NCI-H345 treated with DMSO at 0.1 percent for 48 hours (cell line): ENCODE measurements around the gene PIM3.
A peak's percentile ranks its signal among the peaks of the same experiment; 100 is the strongest.

Experiments used
- DNase-seq: peaks from one replicate; lab custom pipeline; 2025; ENCODE audit not compliant: unreplicated experiment; lab: John Stamatoyannopoulos, UW

PIM3 gene

DNA sequence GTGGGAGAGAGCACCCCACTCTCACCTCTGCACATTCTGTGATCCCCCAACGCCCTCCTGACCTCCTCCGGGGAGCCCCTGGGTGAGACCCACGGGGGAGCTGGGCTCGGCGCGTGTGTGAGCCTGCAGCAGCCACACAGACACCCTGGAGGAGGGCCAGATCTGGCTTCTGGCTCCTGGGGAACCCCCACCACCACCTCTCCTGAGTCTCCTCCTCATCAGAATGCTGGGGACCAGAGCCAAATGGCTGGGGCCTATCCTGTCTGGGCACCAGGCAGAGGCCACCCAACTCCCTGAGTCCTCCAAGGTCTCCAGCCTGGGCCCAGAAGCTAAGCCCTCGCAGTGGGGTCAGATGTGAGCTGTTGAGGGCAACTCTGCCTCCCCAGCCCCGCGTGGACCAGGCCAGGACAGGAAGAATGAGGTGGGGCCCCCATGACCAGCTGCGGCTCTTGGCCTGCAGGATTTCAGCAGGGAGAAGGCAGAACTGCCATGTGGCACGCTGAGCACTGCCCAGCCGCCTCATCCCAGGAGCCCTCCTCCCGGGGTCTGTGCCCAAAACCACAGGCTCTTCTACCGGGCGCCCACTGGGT lies 5.5 kb upstream of the PIM3 start:
- DNase-seq = no peak

DNA sequence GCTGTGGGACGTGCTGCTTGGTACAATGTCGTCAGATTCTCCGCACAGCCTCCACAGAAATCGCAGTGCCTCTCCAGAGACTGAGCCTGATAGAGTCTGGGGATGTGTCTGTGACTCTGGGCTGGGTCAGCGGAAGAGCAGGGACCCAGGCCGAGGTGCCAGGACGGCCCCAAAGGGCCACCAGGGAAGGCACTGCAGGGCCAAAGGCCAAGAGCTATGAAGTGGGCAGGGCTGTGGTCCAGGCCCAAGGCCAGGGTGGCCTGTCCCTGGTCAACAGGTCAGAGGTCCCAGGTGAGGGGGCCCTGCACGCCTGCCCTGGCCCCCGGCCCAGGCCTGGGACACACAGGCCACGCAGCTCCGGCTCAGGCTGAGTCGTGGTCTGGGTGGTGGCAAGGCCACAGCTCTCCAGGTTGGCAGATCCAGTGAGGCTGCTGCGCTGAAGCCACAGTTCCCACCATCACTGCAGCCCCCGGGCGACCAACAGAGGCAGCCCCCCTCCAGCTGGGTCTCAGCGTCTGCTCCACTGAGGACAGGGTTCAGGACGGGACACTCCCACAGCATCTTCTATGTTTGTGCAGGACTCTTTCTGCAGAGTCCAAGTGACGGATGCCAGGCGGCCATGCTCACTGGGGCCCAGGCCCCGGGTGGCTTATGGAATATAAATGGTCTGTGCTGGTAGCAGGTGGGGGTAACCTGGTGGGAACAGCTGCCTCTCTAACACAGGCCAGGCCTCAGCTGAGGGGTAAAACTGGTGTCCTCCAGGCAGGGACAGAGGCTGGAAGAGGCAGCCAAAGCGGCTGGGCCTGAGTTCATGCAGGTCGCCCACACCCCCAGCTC lies 4.8 kb upstream of the PIM3 start:
- DNase-seq = no peak

DNA sequence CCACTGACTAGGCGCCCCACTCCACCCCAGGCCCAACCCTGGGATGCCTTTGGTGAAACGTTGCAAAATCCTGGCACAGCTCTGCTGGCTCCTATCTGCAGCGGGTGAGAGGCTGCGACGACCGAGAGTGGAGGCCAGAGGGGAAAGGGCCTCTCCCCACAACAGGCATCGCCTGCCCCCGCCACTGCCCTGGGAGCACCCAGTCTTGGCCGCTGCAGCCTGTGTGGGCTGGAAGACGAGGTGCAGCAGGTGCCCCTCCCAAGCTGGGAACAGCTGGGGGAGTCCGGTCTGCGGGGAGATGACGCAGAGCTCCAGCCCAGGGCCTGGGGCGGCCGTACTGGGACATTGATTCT lies 4.2 kb upstream of the PIM3 start:
- no peak for DNase-seq

DNA sequence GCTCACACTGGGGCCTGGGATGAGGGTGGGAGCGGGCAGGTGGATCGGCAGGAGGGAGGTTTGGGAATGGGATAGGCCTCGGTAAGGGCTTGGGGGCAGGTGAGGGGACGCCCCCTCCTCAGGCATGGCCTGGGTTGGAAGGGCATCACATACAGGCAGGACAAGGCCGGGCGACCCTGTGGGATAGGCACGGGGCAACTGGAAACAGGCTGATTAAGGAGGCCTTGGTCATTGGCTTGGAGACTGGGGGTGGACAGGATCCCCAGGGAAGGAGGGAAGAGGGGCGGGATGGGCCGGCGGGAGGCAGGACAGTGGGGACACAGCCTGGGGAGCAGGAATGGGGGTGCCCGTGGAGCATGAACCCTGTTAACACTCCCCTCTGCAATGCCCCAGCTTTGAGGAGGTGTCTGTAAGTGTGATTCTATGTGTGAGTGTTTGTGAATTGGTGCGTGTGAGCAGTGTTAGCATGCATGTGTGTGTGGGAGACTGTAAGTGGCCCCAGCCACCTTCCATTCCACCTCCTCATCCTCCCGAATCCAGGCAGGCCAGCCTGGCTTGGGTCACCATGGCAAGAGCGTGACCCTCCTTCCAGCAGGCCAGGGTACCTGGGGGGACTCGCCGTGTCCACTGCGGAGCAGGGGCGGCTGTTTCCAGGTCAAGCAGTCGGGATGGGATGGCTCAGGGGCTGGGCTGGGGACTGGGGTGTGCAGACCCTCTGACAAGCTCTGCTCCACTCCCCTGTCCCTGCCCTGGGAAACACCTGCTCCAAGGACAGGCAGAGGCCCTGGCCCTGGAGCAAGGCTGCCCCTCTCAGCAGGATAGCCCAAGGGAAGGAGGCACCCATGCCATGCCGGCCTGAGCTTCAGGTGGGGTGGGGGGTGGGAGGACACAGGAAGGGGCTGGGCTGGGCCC lies 3.4 kb upstream of the PIM3 start:
- no peak for DNase-seq

DNA sequence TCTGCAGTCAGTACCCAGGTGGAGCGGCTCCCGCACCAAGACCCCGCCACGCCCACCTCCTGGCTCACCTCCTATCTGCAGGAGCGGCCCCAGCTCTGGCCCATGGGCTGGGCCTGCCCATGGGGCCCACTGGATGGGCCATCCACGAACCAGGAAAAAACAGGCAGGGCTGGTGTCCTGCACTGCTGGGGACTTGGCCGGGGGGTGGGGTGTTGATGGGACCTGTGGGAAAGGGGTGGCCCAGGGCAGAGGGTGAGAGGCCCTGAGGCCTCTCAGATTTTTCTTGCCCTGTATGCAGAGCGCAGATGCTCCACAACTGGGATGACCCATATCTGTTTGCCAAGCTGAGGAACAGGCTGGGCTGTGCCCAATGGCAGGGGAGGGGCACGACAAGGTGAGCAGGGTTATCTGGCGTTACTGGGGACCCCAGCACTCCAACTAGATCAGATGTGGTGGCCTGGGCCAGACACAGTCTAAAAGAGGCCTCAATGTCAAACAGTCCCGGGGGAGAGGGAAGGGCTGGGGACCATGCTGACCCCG lies 2.7 kb upstream of the PIM3 start:
- DNase-seq = no peak

DNA sequence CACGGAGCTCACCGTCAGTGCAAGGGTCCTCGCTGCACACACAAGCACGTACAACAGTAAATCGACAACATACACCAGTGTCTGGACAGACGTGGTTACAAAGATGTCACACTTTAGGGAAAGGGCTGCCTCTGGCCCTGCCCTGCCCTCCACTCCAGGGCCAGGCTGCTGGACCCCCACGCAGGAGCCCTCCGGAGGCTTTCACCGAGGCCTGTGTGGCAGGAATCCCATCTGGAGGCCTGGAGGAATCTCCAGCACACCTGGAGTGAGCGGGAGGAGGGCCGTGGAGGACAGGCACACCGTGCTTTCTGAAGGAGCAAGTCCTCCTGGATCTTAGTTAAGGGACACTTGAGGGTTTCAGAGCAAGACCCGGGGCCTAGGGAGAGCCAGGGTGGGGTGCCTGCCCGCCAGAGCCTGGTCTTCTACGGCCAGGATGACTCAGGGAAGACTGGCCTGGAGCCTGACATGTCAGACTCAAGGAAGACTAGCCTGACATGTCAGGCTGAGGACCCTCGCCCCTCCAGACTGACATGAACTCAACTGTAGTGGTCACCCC lies 2.1 kb upstream of the PIM3 start:
- no peak for DNase-seq

DNA sequence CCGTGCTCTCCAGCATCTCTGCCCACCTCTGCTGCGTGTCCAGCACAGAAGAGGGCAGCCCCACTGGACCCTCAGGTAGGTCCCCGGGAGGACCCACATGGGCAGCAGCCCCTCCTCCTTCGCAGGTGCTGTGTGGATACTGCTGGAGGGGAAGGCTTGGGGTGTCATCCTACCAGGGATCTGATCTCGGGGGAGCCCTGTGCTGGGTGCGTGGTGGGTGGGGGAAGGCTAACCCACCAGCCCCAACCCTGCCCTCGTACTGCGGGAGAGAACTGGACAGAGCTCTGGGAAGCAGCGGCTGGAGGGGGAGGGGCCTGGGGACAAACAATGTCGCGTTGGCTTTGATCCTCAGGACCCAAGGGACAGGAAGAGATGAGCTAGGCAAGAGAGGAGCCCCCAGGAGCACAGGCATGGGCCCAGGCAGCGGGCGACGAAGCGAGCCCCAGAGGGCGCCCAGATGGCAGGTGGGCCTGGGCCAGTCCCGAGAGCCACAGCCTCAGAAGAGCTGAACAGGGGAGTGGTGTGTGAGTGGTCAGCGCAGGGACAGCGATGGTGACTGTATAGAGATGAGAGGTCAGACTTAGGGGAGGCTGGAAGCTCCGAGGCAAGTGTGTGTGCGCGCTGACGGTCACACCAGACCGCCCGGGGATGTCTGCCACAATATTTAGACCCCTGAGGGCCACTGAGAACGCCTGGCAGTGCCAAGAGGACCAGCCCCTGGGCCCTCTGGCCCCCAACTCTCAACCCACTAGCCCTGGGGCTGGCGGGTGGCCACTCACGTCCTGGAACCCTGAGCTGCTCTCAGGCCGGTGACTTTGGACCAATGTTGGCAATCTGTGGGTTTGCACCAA lies 1.4 kb upstream of the PIM3 start:
- no peak for DNase-seq

DNA sequence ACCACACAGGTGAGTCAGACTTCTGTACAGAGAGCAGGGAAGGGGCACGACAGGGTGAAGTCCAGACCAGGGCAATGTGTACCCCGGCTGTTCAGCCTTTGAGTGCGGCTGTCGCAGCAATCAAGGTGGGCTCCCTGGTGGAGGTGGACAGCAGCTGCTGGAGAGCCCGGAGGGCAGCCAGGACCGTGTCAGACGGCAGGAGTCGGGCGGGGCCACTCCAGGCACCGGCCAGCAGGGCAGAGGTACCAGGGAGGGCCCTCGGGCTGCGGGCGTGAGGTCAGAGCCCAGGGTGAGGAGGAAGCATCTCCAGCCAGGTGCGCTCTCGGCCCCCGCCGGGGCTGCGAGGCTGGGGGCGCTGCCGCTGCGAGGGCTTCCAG lies 802 bp upstream of the PIM3 start:
- no peak for DNase-seq

DNA sequence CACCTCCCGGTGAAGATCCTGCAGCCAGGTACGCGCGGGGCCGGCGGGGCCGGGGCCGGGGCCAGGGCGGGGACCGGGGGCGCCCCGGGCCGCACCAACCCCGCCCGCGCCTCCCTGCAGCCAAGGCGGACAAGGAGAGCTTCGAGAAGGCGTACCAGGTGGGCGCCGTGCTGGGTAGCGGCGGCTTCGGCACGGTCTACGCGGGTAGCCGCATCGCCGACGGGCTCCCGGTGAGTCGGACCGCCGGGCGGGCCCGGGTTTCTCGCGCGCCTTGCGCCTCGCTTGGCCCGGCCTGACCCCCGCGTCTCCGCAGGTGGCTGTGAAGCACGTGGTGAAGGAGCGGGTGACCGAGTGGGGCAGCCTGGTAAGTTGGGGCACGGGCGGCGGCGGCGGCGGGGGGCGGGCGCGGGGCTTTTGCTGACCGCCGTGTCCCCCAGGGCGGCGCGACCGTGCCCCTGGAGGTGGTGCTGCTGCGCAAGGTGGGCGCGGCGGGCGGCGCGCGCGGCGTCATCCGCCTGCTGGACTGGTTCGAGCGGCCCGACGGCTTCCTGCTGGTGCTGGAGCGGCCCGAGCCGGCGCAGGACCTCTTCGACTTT lies 531 bp downstream of the PIM3 start:
- no peak for DNase-seq

DNA sequence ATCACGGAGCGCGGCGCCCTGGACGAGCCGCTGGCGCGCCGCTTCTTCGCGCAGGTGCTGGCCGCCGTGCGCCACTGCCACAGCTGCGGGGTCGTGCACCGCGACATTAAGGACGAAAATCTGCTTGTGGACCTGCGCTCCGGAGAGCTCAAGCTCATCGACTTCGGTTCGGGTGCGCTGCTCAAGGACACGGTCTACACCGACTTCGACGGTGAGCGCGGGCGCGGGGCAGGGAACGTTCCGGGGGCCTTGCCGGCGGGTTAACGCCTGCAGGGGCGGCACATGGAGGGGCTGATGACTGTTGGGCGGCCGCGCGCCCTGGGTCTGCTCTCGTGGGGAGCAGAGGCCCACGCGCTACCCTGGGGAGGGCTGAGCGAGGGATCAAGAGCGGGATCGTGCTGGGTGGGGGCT lies 1.0 kb downstream of the PIM3 start:
- no peak for DNase-seq

DNA sequence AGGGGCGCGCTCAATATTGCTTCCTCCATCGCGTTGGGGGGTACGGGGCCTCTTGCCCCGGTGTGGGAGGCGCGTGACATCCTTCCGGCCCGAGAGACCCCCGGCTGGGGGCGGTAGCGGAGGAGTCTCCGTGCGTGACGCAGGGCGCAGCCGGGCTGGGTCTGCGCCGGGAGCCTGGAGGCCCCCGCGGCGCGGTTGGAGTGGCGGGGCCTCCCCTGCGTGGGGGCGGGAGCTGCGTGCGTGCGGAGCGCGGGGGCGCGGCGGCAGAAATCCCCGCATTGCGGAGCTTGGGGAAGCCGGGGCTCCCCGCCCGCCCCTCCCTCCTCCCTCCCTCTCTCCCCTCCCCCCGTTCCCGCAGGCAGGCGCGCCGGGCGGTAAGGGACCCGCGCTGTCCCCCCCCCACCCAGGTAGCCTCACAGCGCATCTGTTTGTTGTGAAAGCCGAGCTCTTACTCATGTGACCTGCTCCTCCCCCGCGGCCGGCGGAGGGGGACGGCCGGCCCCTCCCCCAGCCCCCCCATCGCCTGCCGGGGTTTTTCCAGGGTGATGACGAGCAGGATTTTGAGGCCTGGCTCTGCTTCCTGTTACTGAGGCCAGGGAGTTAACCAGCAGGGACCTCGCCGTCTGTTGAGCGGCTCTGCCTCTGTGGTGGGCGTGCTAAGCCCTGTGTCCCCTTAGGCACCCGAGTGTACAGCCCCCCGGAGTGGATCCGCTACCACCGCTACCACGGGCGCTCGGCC lies 1.6 kb downstream of the PIM3 start:
- peak; percentile 14 for DNase-seq

DNA sequence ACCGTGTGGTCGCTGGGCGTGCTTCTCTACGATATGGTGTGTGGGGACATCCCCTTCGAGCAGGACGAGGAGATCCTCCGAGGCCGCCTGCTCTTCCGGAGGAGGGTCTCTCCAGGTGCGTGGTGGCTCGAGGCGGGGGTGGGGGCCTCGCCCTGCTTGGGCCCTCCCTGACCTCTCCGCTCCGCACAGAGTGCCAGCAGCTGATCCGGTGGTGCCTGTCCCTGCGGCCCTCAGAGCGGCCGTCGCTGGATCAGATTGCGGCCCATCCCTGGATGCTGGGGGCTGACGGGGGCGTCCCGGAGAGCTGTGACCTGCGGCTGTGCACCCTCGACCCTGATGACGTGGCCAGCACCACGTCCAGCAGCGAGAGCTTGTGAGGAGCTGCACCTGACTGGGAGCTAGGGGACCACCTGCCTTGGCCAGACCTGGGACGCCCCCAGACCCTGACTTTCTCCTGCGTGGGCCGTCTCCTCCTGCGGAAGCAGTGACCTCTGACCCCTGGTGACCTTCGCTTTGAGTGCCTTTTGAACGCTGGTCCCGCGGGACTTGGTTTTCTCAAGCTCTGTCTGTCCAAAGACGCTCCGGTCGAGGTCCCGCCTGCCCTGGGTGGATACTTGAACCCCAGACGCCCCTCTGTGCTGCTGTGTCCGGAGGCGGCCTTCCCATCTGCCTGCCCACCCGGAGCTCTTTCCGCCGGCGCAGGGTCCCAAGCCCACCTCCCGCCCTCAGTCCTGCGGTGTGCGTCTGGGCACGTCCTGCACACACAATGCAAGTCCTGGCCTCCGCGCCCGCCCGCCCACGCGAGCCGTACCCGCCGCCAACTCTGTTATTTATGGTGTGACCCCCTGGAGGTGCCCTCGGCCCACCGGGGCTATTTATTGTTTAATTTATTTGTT lies 2.4 kb downstream of the PIM3 start:
- no peak for DNase-seq

DNA sequence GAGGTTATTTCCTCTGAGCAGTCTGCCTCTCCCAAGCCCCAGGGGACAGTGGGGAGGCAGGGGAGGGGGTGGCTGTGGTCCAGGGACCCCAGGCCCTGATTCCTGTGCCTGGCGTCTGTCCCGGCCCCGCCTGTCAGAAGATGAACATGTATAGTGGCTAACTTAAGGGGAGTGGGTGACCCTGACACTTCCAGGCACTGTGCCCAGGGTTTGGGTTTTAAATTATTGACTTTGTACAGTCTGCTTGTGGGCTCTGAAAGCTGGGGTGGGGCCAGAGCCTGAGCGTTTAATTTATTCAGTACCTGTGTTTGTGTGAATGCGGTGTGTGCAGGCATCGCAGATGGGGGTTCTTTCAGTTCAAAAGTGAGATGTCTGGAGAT lies 3.1 kb downstream of the PIM3 start:
- no peak for DNase-seq

DNA sequence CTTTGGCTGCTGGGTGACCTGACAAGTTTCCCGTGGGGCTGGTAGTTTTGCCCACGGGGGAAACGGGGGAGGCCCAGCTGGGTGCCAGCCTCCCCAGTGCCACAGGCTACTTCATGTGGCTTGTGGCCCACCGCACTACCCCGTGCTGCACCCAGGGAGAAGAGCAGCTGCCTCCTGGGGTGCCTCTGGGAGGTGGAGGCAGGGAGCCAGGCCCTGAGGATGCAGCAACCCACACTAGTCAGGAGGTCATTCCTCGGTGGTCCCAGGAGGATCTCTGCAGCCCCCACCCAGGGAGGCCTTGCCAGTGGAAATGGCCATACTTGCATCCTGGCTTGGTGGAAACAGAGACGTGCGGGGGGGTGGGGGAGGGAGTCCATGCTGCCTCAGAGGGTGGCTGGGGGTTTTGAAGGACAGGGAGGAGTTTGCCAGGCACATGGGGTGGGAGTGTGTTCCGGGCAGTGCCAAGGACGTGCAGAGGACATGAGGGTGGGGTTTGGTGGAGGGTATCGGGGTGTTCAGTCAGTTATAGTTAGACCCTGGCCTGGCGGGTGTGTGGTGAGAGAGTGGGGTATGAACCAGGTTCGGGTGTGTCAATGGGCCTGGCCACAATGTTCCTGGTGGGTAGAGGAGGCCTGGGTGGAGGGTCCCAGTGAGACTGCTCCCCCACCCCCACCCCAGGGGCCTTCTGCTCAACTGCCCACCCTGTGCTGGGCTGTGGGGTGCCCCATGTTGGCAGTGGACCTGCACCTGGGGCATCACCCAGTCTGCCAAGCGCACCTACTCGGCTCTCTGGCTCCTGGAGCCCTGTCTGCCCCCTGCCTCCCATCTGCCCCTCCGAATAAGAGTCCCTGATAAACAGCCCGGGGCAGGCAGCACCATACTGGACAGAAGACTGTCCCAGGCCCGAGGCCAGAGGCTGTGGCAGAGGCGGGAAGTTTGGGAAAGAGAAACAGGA lies 3.8 kb downstream of the PIM3 start:
- no peak for DNase-seq

DNA sequence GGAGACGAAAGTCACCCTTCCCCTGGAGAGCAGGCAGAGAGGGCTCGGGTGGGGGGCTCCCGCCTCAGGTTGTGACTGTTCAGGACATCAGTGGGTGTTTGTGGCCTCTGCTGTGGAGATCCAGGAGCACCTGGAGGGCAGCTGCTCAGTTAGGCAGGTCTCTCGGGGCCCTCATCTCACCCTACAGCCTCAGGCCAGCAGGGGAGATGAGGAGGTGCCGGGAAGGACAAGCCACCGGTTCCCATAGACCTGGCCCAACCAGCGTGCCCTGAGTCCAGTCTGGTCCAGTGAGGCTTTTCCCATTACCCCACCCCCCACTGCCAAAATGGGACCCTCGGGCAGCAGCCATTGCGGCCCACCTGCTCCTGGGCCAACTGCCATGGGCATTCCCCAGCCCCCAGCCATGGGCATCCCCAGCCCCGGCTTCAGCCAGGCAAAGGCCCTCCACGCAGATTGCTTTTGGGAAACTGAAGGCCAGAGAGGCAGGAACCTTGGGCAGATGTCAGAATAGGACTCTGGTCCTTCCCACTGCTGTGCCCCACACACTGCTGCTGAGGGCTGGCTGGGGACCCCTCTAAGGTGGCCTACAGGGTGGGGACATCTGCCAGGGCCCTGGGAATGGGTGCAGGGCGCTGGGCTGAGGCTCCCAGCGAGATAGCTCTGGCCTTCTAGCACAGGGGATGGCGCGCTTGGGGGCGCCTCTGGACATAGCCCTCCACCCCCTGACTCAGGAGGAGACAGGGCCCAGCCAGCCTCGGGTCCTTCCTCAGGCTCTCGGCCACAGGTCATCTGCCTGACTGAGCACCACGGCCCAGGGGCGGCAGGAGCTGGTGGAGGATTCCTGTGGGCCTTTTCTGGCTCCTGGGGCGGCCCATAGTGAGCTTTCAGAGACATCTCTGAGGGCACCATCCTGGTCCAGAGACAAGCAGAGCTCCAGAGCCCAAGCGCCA lies 4.8 kb downstream of the PIM3 start:
- DNase-seq = no peak
